GM12873 (cell line): ENCODE results near the gene ATP2B1.

Experiments used
- CTCF ChIP-seq: IDR thresholded peaks from 2 replicates; pipeline ENCODE4 v1.5.1; 2012; ENCODE audit warnings: low read depth, mild to moderate bottlenecking, moderate library complexity, low read length, control low read depth; ENCODE audit not compliant: insufficient read depth; ENCODE audit errors: missing control alignments

The ATP2B1 gene

DNA sequence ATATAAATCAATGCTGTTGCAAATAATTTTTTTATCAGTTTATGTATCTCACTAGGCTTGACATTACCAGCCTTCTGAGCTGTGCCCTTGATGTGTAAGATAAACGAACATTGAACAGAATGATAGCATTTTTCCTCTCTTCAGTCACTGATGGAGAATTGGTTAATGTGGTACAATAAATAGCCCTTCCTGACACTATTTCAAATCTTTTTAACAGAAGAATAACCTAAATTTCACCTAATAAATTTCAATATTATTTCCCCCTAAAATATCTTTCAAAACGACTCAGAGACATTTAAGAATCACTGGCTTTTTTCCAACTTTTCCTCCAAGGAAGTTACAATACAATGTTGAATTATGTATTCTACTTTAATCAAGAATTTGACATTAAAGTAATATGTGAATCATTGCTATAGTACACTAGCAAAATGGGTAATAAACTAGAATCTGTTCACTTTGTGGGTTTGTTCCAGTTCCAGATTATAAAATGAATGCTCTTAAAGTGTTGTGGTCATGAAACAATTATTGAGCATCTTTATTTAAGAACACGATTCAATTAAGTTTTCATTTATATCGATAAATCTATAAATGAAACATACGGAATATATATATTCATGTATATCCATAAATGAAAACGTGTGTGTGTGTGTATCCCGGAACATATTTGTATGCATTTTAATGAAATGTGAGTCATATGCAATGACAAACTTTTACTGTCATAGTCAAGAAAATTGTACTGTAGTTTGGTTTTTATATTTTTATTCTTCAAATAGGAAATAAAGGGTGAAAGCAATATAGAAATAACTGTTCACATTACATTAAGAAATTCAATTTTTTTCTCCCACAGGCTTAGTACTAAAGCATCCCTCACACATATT is 2.5 kb upstream of the ATP2B1 start:
- TF ChIP-seq CTCF = no peak

- no peak for TF ChIP-seq CTCF
Measured at GRCh38 chr12:89709995-89710872, 1.6 kb upstream of the ATP2B1 start.

GRCh38 chr12:89709157-89709994 is 738 bp upstream of the ATP2B1 start:
- TF ChIP-seq CTCF = no peak

DNA sequence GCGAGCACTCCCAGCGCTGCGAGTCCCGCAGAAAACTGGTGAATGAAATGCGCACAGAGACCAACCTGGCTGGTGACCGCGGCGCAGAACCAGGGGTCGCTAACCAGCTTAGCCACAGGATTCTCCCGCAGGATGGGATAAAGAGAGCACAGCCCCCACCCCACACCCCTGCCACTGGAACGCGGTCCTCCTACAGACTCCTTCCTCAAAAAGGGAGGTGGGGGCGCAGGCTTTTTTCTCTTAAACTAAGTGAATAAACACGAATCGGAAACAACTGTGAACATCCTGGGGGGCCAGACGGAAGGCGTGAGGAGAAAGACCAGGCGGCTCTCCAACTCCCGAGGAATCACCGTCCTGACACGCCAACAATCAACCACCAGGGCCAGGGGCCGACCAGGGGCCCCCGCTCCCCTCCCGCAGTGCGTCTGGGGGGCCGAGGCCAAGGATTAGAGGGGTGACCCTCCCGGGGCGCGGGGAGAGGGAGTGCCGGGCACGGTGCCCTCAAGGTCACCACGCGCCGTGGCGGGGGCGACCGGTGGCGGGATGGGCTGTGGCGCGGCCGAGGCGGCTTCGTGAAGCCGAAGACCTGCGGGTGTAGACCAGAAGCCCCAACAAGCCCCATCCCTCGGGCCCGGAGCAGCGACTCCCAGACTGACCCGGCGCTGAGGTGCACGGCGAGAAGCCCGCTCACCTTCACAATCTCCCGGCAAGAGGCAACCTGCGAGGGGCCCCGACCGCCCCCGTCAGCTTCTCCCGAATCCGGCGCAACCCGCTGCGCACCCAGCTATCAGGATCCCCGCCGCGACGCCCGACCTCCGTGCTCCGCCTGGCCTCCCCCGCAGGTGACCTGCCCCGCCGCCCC is 704 bp downstream of the ATP2B1 start:
- no peak for TF ChIP-seq CTCF

DNA sequence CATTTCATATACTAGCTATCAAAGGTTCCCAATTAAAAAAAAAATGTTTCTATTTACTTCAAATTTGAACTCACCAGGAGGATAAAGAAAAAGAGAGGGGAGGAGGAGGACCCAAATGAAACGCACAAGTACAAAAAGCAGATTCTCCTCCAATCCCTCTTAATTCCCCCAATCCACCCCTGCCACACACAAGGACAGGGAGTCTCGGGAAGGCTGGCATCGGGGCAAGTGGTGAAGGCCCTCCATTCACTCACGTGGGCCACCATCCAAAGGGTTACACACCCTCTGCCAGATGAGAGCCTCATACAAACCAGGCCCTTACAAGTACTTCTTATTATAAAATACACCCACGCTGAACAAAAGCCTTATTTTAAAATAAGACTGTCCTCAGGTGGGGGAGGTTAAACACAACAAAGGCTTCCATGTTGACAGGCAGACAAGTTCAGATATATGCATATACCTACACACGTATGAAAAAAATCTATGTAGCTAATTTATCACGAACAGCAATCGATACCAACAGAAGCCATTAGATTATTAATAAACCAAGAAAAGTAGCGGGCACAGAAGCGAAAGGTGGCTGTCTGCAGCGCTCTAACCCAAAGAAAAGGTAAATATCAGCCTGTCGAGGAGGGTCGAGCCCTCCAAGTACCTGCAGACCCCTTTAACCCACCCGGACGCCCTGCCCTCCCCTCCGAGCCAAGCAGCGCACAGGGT is 1.5 kb downstream of the ATP2B1 start:
- TF ChIP-seq CTCF = no peak

DNA sequence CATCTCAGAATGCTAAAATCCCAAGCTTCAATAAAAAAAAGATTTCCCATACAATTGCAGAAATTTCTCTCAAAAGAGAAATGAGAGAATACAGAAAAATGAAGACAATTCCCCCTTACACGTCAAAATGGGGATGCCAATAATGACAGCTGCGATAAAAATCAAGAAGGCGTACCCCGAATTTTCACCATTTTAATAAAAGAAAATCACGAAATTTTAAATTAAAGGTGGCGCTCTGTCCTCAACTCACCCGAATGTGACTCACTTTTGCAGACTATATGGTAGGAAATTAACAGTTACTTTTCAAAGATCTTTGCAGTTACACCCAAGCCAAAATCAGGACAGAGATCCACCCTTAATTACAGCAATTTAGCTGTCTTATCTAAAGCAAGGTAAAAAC is 2.1 kb downstream of the ATP2B1 start:
- TF ChIP-seq CTCF = no peak
